Progenitor cell of endocrine pancreas (in vitro differentiated cells): ENCODE measurements around the gene BYSL. TPM values are rescaled to one million over a fixed set of nuclear protein-coding genes. Genes with fewer than 3 reads are reported as not detected.

ENCODE experiments used
- DNase-seq: peaks from one replicate; pipeline ENCODE4 v3.0.0; 2021; ENCODE audit warnings: low spot score; ENCODE audit not compliant: unreplicated experiment
- H3K27ac Mint-ChIP-seq: 2 replicates; pipeline ENCODE4 v1.8.0; 2021; ENCODE audit warnings: mild to moderate bottlenecking, moderate library complexity, mixed read lengths
- H3K27me3 Mint-ChIP-seq: 2 replicates; pipeline ENCODE4 v1.8.0; 2021; ENCODE audit warnings: mixed read lengths
- H3K36me3 Mint-ChIP-seq: 2 replicates; pipeline ENCODE4 v1.8.0; 2022; ENCODE audit warnings: mixed read lengths; ENCODE audit not compliant: insufficient read depth
- H3K4me1 Mint-ChIP-seq: 2 replicates; pipeline ENCODE4 v1.8.0; 2021; ENCODE audit warnings: low read depth, mixed read lengths
- H3K4me3 Mint-ChIP-seq: 2 replicates; pipeline ENCODE4 v1.8.0; 2021; ENCODE audit warnings: low read depth, mild to moderate bottlenecking, moderate library complexity, mixed read lengths
- H3K9me3 Mint-ChIP-seq: 2 replicates; pipeline ENCODE4 v1.8.0; 2021; ENCODE audit warnings: low read depth, mixed read lengths
- total RNA-seq: library from RNA; stranded (reverse); gene quantifications from 2 replicates; pipeline ENCODE4 v1.2.1, GENCODE V29; 2021
- TF ChIP-seq, protein P1 (sequence below): fragments of 200-600 bp; sonication (generic); IDR thresholded peaks from one replicate; pipeline ENCODE4 v1.5.0; 2021; ENCODE audit warnings: antibody characterized with exemption, mild to moderate bottlenecking; ENCODE audit not compliant: unreplicated experiment

The BYSL gene
- total RNA-seq, 1 donor from 2014 or later, result 32.8 TPM

DNA sequence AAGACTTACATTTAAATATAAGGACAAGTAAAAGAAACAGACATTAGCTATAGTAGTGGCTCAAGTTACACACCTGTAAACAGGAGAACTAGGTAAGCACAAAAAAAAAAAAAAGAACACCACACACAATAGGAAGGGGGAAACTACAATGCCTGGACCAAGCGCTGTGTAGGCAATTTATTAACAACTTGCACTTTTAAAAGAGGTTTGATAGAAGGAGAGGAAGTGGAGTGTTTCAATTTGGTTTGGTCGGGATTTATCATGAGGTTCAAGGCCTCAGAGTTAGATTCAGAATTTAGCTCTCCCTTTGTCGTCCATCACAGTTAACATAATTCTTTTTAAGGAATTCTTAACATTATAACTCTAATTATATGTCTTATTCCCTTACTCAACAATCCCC is 25.0 kb upstream of the BYSL start:
- Mint-ChIP-seq H3K9me3 (no peaks in the 10 kb centered on the region), H3K27ac (peak overlapping the region; percentile 96), H3K4me3 (no peak overlapping the region), H3K27me3 (no peaks in the 10 kb centered on the region), H3K4me1 (peaks cover 13% of the 10 kb centered on the region), H3K36me3 (no peaks in the 10 kb centered on the region)
- DNase-seq, result no peak
- TF ChIP-seq, protein P1, sequence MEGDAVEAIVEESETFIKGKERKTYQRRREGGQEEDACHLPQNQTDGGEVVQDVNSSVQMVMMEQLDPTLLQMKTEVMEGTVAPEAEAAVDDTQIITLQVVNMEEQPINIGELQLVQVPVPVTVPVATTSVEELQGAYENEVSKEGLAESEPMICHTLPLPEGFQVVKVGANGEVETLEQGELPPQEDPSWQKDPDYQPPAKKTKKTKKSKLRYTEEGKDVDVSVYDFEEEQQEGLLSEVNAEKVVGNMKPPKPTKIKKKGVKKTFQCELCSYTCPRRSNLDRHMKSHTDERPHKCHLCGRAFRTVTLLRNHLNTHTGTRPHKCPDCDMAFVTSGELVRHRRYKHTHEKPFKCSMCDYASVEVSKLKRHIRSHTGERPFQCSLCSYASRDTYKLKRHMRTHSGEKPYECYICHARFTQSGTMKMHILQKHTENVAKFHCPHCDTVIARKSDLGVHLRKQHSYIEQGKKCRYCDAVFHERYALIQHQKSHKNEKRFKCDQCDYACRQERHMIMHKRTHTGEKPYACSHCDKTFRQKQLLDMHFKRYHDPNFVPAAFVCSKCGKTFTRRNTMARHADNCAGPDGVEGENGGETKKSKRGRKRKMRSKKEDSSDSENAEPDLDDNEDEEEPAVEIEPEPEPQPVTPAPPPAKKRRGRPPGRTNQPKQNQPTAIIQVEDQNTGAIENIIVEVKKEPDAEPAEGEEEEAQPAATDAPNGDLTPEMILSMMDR, result no peak

DNA sequence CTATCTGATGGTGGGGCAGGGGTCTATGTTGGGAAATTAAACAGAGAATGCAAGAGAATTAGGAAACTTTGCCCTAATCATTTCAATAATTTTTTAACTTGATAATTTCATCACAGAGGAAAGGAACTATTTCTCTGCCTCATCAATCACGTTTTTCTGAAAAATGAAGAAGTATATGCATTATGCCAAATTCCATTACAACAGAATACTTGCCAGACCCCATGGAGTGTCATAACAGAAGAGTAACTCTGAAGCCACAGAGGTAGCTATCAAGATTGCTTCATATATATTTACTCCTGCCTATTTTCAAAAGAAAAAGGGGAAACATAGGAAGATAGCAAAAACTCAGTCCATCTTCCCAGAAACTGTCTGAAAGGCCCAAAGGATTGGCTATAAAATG is 20.4 kb upstream of the BYSL start:
- H3K27ac Mint-ChIP-seq, result no peak overlapping the region
- H3K27me3 Mint-ChIP-seq, result no peaks in the 10 kb centered on the region
- TF ChIP-seq, protein P1, result no peak
- peaks cover 7% of the 10 kb centered on the region for H3K4me1 Mint-ChIP-seq
- peaks cover 1% of the 10 kb centered on the region for H3K36me3 Mint-ChIP-seq
- H3K9me3 Mint-ChIP-seq, result no peaks in the 10 kb centered on the region
- no peak overlapping the region for H3K4me3 Mint-ChIP-seq
- no peak for DNase-seq

- H3K27ac Mint-ChIP-seq, result no peak overlapping the region
- no peaks in the 10 kb centered on the region for H3K9me3 Mint-ChIP-seq
- peaks cover 5% of the 10 kb centered on the region for H3K36me3 Mint-ChIP-seq
- H3K27me3 Mint-ChIP-seq, result no peaks in the 10 kb centered on the region
- no peak for DNase-seq
- TF ChIP-seq, protein P1, result no peak
- H3K4me3 Mint-ChIP-seq, result no peak overlapping the region
- H3K4me1 Mint-ChIP-seq, result no peaks in the 10 kb centered on the region
Observed at GRCh38 chr6:41901882-41902519, 19.3 kb upstream of the BYSL start.

DNA sequence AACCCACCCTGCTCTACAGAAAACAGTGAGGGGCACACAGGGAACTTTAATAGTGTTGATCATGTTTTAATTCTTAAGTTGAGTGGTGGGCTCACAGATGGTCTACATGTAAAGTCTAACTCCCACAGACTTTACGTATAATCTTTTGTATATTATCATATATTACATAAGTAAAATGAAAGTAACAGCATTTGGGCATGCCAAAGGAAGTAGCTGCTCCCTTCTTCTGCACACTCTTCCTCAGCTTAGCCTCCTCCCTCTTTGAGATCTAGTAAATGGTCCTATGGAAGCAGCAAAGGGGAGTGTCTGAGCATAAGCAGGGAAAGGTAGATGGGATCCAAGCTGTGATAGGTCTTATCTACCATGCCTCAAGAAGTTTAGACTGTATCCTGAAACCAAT is 11.6 kb upstream of the BYSL start:
- H3K27ac Mint-ChIP-seq, result no peak overlapping the region
- H3K27me3 Mint-ChIP-seq, result no peaks in the 10 kb centered on the region
- no peaks in the 10 kb centered on the region for H3K4me1 Mint-ChIP-seq
- TF ChIP-seq, protein P1, result no peak
- H3K9me3 Mint-ChIP-seq, result no peaks in the 10 kb centered on the region
- no peak for DNase-seq
- H3K4me3 Mint-ChIP-seq, result no peak overlapping the region
- peaks cover 12% of the 10 kb centered on the region for H3K36me3 Mint-ChIP-seq

DNA sequence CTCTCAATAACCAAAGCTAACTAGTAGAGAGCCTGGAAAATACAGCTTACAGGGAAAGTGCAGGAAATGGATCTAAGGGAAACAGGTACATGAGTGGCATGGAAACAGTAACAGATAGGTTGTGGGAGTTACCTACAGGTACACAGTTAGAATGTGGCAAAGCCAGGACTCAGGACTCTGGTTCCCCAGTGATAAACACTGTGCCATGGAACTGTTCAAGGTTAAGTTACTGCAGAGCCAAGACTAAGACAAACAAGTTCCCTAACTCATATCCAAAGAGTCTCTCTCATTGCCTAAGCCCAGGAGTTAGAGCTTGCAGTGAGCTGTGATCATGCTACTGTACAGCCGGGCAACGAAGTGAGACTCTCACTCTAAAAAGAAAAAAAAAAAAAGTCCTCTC is 7.0 kb upstream of the BYSL start:
- Mint-ChIP-seq H3K27me3 (no peaks in the 10 kb centered on the region), H3K4me3 (no peak overlapping the region), H3K4me1 (no peaks in the 10 kb centered on the region), H3K36me3 (peaks cover 8% of the 10 kb centered on the region), H3K27ac (peak overlapping the region; percentile 41), H3K9me3 (no peaks in the 10 kb centered on the region)
- TF ChIP-seq, protein P1, result no peak
- DNase-seq, result no peak
